Esophagus (tissue), 2 donors: Measurements from ENCODE around the gene DOCK8. TPM values are rescaled to one million over a fixed set of nuclear protein-coding genes. Genes with fewer than 3 reads are reported as not detected.

Experiments used
- H3K27ac ChIP-seq, 2 donors: one replicate each; pipeline ENCODE4 v1.5.1; 2013; ENCODE audit warnings: low read depth in 2 of 2, mild to moderate bottlenecking in 2 of 2, inconsistent platforms in 1 of 2, low read length in 1 of 2, moderate library complexity in 1 of 2
- H3K27me3 ChIP-seq, 2 donors: one replicate each; pipeline ENCODE4 v1.6.1; 2013; ENCODE audit warnings: low read length in 2 of 2, control low read depth in 1 of 2, mild to moderate bottlenecking in 1 of 2; ENCODE audit not compliant: insufficient read depth in 2 of 2, control insufficient read depth in 1 of 2
- H3K36me3 ChIP-seq, 2 donors: one replicate each; pipeline ENCODE4 v1.6.1; 2013; ENCODE audit warnings: low read length in 1 of 2; ENCODE audit not compliant: control insufficient read depth in 2 of 2, insufficient read depth in 2 of 2
- H3K4me1 ChIP-seq, 2 donors: one replicate each; pipeline ENCODE4 v1.6.1; 2013; ENCODE audit warnings: low read length in 1 of 2; ENCODE audit not compliant: control insufficient read depth in 2 of 2, insufficient read depth in 2 of 2
- H3K4me3 ChIP-seq, 2 donors: one replicate each; pipeline ENCODE4 v1.5.1; 2013; ENCODE audit warnings: low read length in 2 of 2, mild to moderate bottlenecking in 2 of 2, low read depth in 1 of 2, moderate library complexity in 1 of 2
- H3K9me3 ChIP-seq, 2 donors: one replicate each; pipeline ENCODE4 v1.6.1; 2013; ENCODE audit warnings: mild to moderate bottlenecking in 2 of 2, low read depth in 1 of 2, low read length in 1 of 2, moderate library complexity in 1 of 2; ENCODE audit not compliant: control insufficient read depth in 2 of 2, insufficient read depth in 1 of 2
- WGBS, 2 donors: extraction: QIAGEN DNeasy Blood & Tissue Kit; methylation state at CpG; one replicate each; pipeline ENCODE4 v1.1.7; 2013; 5-methylcytosine and 5-hydroxymethylcytosine counted together
- polyA plus RNA-seq, 2 donors: library from polyadenylated mRNA; stranded (reverse); fragments of 200-250 nt; gene quantifications; one replicate each; pipeline ENCODE4 v1.2.3, GENCODE V29; 2013
- donor health status: healthy with polysubstance abuse.
- donor health status: Bipolar disorder and iron deficiency.

The DOCK8 gene
- polyA plus RNA-seq, 2 donors: 3.6 to 5.1 TPM

DNA sequence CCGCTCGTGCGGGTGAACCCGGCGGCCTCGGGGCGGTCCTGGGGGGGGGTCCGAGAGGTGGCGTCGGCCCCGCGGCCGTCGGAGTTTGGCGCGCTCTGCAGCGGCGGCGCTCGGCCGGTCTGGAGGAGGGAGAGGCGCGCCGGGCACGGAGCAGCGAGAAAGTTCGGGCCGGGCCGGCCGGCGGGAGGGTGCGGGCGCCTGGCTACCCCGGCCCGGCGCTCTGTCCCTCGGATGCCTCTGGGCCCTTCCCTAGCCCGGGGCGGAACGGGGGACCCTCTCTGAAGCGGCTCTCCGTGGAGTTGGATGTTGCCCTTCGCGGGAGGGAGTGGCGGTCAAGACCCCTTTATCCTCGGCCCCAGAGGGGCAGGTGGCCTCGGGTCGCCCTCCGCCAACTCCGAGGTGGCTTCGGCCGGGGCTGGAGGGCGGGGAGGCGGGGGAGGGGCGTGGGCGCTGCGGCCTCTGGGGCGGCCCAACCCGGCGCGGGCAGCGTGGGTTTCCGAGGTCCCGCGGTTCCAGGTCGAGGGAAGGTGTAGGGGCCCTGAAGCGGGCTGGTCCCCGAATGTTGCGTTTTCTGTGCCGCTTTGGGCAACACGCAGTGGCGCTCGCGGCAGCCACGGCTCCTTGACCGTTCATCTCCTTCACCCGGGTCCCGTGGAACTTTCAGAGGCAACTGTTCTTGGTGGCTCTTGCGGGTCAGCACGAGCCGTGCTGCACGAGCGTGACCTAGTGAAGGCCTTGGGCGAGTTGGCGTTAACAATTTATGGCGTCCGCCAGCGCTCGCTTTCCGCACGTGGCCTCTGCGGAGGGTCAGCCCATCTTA lies 290.5 kb downstream of the DOCK8 start:
- Histone ChIP-seq H3K4me1 (peaks cover 0 to 4% of the 10 kb centered on the region in 2 donors), H3K36me3 (no peaks in the 10 kb centered on the region), H3K4me3 (peak overlapping the region; percentile 81 to 82), H3K9me3 (no peaks in the 10 kb centered on the region), H3K27me3 (no peaks in the 10 kb centered on the region), H3K27ac (peak overlapping the region; percentile 81 to 85)
- WGBS, 2 donors: 1 to 3% methylated on average over 56 to 92 of the region's 92 CpGs

DNA sequence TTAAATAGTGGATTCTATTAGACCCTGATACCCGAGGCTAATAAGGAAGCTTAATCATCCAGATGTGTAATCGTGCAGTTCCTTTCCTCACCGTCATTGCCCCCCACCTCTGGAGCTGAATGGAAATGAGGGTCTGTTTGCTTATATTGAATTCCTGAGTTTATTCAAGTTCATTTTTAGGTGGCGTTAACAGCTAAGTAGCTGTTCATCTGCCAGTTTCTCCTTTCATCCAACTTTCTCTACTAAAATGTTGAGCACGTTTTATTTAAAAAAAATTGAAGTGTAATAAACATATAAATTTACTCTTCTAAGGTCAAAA lies 291.0 kb downstream of the DOCK8 start:
- H3K4me3 ChIP-seq: peak overlapping the region; percentile 81 to 82
- H3K4me1 ChIP-seq: peaks cover 0 to 4% of the 10 kb centered on the region in 2 donors
- H3K27me3 ChIP-seq: no peaks in the 10 kb centered on the region
- no peak overlapping the region for H3K27ac ChIP-seq
- no peaks in the 10 kb centered on the region for H3K9me3 ChIP-seq
- 18 to 20% methylated on average over 5 of the region's 5 CpGs for WGBS, 2 donors
- H3K36me3 ChIP-seq: no peaks in the 10 kb centered on the region

DNA sequence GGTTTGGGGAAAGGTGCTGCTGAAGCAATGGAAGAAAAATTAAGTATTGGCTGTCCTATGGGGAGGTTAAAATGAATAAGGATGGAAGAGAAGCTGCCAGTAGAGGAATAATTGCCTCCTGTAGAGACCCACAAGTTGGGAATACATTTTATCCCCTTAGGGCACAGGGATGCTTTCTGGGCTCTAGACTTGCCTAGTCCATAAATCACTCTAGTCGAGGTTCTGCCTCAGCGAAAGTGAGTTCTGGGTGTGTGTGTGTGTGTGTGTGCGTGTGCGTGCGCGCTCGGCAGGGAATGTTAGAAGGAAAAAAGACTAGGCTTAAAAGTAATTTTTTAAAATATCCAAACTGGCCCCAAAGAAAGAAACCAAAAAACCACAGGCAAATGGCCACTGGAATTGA lies 291.6 kb downstream of the DOCK8 start:
- Histone ChIP-seq H3K4me3 (peak overlapping the region in 1 of 2 donors; percentile 8), H3K4me1 (peaks cover 0 to 4% of the 10 kb centered on the region in 2 donors), H3K36me3 (no peaks in the 10 kb centered on the region), H3K27ac (no peak overlapping the region), H3K27me3 (no peaks in the 10 kb centered on the region), H3K9me3 (no peaks in the 10 kb centered on the region)
- WGBS, 2 donors: 46 to 62% methylated on average over 7 of the region's 7 CpGs

DNA sequence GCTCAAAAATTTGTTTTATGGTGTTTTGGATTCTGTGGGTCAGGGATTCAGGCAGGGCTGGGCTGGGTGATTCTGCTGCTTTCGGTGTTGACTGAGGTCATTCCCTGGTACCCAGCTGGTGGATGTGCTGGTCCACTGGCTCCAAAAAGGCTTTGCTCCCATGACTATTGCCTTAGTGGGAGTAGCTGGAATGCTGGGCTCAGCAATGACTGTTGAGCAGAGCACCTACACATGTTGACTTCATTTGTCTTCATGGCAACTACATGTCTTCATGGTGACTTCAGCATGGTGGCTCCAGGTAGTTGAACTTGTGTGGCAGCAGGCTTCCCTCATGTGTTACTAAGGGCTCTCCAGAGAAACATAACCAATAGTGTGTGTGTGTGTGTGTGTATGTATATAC lies 297.2 kb downstream of the DOCK8 start:
- Histone ChIP-seq H3K36me3 (no peaks in the 10 kb centered on the region), H3K27ac (no peak overlapping the region), H3K4me1 (no peaks in the 10 kb centered on the region), H3K4me3 (no peak overlapping the region), H3K9me3 (no peaks in the 10 kb centered on the region), H3K27me3 (no peaks in the 10 kb centered on the region)
- 48 to 88% methylated on average over 1 of the region's 1 CpG for WGBS, 2 donors

DNA sequence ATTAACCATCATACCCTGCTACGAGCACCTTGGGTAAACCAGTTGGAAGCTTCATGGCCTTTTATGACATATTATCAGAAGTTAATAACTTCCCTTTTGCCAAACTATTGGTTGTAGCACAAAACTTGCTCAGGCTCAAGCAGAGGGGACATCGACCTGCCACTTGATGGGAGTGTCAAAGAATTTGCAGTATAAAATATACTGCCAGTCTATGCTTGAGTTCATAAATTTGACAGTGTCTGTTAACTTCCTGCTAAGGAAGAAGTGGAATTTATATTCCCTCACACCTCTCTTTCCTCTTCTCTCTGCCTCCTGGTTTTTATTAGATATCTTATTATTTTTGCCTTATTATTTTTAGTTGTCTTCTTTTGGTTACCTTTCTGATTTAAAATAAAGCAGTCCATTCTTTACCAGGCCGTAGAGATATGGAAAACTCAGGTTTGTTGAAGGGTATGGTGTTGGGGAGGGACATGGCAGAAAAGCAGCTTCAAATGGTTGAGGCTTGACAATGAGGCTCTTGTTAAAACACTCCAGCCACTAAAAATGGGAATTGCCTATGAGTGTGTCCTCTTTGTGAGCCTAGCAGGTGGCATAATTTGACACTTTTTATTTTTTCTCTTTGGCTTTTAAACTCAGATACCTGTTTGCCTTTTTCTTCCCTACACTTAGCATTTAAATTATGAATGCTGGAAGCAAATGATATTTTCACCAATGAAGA lies 298.0 kb downstream of the DOCK8 start:
- H3K36me3 ChIP-seq: no peaks in the 10 kb centered on the region
- 79 to 87% methylated on average over 3 of the region's 3 CpGs for WGBS, 2 donors
- H3K4me1 ChIP-seq: no peaks in the 10 kb centered on the region
- no peak overlapping the region for H3K4me3 ChIP-seq
- no peaks in the 10 kb centered on the region for H3K9me3 ChIP-seq
- no peak overlapping the region for H3K27ac ChIP-seq
- H3K27me3 ChIP-seq: no peaks in the 10 kb centered on the region

Other genes with a start within 250 kb of the DOCK8 start
- 10 to 100 TPM; 11.4 to 18.9 TPM for gene WASHC1, start 185.4 kb upstream of the DOCK8 start, polyA plus RNA-seq
- gene FOXD4, start 96.4 kb upstream of the DOCK8 start, polyA plus RNA-seq: under 1 TPM; 0.16 to 0.37 TPM
- 10 to 100 TPM; 24.7 to 33.6 TPM for gene ZNG1A, start 35.8 kb upstream of the DOCK8 start, polyA plus RNA-seq